Activated CD4-positive, alpha-beta T cell treated with anti-CD3 and anti-CD28 coated beads, Interleukin-2, amount 50 U/mL, for 24 hours (primary cell): ENCODE results near the gene MAGOH.

Experiments used
- DNase-seq, 2 donors: peaks; one replicate each; pipeline ENCODE4 v3.0.0-alpha.2; 2020; ENCODE audit warnings: low read depth in 1 of 2, low spot score in 1 of 2

Gene MAGOH

DNA sequence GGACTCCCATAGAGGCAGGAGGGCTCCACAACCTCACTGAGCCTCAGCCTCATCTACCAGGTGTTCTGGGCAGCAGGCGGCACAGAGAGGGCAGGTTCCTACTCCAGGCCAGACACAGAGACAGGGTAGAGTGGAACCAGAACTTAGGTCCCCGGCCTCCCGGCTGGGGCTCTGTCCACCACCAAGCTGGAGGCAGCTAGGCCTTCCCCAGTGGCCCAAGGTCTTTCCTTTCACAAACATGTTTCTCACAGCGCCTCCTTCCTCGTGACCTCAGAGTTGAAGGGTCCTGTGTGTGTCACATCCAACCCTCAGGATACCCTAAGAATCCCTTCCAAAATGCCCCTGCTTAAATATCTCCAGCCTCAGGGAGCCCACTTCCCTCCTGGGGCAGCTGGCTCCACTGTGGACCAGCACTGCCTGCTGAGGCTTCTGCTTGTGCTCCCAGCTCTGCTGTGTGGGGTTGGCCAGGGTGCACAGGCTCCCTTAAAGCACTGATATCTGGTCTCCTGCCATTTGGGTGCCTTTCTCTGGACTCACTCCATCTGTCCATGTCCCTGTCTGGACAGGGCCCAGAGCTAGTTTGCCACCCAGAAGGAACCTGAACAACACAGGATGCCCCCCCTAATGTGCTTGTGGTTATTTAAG lies 33.2 kb upstream of the MAGOH start:
- DNase-seq, result no peak

DNA sequence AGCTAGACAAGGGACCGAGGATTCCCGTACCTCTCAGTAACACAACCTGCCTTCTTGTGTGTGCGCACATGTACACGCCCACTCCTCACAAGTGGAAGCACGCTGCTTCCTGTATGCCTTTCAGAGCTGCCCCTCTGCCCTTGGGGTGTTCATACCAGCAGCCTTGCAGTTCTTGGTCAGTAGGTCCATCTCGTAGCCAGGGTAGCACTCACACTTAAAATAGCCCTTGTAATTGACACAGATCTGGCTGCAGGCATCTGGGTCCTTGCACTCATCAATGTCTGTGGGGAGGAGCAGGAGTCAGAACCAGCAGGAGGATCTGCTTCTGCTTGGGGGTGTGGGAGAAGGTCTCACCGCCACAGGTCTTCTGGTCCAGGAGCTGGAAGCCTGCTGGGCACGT lies 32.6 kb upstream of the MAGOH start:
- no peak for DNase-seq

DNA sequence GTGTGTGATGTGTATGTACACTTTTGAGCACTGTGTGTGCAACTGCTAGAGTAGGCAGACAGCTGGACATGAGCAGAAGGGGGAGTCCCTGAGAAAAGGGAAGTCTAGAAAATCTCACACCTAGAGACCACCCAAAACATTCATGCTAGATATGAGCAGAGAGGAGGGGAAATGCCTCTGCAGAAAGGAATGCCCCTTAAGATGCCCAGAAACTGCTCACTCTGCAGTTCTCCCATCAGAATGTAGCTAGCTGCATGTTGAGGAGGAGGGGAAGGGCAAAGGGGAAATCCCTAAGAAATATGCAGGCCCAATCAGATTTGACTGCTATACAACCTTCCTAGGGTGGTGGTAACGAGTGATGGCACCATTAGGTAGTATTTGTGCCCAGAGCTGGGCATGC lies 31.8 kb upstream of the MAGOH start:
- no peak for DNase-seq

DNA sequence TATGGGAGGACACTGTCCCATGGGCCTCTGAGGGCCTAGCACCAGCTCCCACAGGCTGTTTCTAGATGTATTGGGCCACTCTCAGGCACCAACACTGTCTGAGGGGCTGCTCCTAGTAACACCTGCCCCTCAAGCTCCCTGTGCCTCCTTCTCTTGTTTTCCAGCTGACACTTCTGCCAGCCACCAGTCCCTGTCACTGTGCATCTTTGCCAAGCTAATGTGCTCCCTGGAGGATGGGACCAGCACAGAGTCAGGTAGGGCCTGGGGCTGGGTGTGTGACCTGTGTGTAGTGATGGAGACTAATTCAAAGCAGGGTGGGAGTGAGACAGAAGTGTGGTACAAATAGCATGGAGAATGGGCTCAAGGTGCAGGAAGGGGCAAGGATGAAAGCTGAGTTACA lies 29.4 kb upstream of the MAGOH start:
- DNase-seq, result no peak

DNA sequence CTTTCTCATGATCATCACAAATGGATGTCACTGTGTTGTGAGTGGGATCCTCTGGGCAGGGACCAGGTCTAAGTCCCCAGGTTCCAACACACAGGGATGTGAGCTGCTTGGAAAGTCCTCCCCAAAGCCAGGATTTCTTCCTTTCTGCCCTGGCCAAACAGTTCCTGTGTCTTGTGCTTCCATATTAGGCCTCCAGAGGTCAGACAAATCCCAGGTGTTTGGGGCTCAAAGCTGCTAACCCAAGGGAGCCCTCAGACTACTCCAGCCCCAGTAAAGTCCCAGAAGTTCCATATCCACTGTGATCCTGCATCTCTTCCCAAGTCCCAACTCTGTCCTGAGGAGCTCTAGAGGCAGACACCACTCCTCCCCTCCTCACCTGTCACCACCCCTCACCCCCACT lies 27.7 kb upstream of the MAGOH start:
- DNase-seq, result no peak

DNA sequence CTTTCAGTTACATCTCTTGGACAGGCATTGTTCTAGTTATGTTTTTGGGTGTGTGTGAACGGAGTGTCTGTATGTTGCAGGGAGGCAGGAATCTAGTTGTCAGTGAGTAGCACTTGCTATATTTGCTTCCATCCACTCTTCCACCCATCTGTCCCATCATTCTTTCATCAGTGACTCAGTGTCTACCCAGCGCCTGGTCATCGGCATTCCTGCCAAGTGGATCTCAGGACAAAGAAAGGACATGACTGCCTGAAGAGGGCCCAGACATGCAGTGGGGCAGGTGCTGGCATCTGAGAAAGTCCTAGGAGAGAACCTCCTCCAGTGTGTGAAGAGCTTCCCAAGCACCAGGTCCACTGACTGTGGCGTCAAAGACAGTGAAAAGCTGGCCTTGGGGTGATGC lies 27.3 kb upstream of the MAGOH start:
- DNase-seq, result no peak

DNA sequence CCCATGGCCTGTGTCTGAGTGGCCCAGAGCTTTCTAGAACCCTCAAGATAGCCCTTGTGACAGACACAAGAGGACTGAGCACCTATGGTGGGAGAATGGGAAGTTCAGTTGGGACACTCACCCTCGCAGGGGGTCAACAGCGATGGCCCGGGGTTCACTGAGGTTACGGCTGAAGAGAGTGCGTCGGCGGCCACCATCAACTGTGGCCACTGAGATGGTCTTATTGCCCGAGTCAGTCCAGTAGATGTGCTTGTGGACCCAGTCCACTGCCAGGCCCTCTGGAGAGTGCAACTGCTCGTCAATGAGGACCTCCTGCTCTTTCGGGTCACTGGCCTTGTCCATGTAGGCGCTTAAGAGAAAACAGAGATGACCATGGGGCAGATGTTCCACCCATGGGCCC lies 25.7 kb upstream of the MAGOH start:
- no peak for DNase-seq

DNA sequence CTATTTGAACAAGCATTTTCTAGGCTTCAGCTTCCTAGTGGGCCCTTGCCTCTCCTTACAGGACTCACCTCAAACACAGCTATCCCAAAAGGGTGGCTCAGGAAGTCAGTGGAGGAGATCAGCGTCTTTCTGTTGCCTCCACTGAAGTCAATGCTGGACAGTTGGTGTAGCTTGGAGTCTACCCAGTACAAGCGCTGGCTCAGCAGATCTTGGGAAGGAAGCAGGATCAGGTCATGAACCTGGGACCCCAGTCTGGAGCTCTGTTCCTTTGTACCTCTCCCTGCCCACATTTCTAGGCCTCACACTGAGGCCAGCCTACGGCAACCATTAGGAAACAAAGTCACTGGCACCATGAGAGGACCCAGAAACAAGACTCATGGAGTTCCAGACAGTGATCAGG lies 23.7 kb upstream of the MAGOH start:
- no peak for DNase-seq

DNA sequence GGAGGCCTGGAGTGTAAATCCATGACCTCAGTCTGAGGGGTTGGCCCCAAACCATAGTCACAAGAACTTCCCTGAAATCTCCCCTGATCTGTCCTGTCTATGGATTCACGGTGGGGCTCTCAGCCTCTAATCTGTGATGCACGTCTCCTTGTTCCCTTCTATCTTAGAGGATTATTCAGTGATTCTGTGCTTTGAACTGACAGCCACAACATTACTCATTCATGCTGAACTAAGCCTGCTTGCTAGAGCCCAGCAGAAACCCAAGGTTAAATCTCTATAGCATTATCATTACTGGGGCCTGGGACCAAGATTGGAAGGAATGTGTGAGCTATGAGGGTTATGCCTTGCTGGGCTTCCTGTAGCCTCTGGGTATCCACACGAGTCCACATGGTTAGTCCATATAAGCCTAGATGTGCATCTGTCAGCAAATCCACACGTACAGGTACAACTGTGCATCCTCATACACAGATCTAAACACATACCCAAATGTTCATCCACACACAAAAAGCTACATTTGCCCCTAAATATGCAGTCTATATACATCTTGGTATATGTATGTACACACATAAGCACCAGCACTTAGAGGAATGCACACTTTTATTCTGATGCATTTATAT lies 22.4 kb upstream of the MAGOH start:
- DNase-seq, result no peak

DNA sequence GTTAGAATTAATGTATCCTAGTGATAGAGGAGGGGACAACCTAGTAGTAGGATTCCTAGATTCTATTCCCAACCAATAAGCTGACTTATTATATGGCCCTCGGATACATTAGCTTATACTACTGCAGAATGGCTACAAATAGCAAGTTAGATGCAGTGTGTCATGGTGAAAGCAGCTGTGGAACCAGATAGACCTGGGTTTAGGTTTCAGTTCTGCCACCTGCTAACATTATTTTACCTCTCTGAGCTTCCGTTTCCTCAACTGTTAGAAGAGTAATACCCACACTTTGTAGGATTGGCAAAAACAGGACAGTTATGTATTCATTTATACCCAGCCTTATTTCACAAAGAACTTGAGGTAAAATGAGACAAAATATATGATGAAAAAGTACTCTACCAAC lies 21.6 kb upstream of the MAGOH start:
- DNase-seq, result no peak

DNA sequence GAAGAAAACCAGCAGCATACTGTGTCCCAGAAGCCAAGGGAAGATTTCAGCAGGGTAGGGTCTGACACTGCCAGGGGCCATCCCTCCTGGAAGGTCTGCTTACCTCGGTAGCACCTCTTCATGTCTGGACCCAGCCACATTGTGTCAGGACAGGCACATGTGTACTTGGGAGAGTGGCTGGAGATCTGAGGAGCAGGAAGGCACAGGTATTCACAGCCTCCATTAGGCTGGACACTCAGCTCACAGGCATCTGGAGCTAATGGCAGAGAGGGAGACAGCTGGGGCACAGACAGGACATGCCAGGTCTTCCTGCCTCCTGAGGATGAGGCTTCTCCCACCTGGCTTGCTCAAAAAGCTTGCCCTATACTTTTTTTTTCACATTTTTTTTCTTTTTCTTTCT lies 19.9 kb upstream of the MAGOH start:
- no peak for DNase-seq

DNA sequence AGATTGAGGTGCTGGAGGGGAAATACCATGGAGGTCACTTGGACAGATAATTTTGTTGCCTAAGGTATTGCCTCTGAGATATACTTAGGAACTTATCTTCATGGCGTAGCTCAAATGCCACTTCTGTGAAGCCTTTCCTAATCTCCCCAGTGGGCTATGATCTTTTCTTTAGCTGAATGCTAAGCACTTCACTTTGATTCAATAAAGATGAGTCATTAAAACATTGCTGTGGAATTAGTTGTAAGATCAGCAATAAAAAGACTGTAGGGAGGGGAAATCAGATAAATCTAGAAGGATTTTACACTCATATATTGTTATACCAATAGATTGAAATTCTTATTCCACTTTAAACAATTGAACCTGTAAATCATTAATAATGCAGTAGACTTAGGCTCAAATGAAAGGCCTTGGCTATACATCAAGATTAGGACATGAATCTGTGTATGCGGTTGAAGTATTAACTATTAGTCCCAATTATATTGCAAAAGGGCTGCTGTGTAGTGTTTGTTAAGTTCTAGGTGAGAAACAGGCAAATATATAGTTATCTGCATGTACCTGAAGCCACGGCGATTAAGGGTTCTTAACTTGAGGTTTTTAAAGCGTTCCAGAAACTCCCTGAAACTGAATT lies 19.2 kb upstream of the MAGOH start:
- DNase-seq, result no peak

DNA sequence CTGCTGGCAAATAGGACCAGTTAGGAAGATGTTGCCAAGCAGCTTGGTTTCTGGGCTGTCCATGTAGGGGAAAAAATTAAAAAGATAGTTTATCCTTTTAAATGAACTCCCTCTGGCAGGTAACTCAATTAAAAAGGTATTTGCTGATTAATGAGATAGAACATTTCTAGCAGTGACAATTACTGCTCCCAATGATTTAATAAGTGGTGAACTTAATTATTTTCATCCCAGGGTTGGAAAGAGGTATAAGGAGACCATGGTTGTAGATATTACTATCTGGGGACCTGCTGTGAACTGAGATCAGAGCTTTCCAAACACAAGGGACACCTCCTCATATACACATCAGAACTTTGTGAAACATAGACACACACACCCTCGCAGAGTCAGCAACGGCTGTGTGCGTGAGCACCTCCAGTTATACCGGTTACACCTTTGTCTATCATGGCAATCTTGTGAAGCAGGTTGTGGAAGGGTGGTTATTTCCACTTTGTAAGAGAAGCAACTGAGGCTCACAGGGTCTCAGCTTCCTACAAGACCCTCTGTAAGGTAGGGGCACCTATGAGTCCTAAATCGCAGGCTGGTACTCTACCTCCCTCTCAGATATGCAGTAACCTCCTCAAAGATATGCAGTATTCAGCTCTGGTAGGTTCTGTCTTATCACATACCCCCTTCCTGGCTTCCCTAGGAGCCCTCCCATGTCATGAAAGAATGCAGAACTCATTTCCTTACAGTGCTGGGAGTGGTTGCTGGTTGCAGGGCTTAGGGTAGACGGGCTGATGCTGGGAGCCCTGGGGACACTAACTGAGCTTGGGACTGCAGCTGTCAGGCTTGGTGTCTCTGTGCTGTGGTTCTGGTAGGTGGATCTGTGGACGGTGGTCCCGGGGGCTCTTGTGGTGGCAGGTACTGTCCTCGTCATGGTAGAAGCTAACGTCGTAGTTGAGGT lies 18.5 kb upstream of the MAGOH start:
- no peak for DNase-seq

DNA sequence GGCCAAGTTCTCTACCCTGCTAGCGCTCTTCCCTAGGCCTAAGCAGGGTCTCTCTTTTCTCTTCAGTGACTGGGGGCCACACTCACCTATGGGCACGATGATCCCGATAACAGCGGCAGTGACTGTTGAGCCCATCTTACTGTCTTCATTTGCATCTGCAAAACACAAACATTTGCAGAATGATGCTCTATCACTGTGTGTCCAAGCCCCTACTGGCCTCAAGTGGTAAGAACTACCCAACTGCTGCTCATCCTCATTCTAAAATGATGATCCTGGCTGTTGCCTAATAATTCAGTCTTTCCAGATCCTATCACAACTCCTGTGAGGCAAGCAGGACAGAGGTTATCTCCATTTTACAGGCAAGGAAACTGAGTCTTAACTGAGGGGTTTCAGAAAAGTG lies 16.7 kb upstream of the MAGOH start:
- no peak for DNase-seq

DNA sequence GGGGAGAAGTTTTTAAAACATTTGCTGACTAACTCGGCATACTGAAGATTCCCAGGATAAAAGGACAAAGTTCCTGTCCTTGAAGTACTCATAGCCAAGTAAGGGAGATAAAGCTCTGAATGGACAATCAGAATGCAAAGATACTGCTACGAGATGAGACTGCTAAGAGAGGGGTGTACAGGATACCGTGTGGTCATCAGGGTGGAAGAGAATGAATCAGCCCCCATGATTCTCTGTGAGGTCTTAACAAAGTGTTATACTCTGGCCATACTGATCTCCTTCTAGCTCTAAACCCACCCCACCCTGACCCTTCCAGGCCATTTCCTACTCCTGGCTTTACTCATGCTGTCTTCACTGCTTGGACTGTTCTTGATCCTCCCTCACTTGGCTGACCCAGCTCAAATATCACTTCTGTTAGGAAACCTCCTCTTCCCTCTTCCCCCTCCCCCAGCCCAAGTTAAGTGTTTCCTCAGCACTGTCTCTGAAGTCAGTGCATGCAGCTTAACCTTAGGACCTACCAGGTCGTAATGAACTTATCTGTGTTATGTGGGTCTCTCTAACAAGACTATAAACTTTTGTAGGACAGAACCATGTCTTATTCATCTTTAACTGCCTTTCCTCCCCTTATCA lies 15.8 kb upstream of the MAGOH start:
- no peak for DNase-seq

DNA sequence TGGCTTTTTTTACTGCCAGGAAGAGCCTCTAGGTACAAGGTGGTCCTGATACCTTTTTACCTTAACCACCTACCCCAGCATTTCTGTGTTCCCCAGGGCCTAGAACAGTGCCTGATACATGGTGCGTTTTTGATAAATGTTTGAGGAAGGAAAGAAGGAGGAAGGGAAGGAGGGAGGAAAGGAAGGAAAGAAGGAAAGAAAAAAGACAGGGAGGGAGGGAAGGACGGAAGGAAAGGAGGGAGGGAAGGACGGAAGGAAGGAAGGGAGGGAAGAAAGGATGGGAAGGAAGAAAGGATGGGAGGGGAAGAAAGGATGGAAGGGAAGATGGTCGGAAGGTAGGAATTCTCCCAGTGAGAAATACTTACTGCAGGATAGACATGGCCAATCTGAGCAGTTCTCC lies 12.0 kb upstream of the MAGOH start:
- DNase-seq, result no peak

DNA sequence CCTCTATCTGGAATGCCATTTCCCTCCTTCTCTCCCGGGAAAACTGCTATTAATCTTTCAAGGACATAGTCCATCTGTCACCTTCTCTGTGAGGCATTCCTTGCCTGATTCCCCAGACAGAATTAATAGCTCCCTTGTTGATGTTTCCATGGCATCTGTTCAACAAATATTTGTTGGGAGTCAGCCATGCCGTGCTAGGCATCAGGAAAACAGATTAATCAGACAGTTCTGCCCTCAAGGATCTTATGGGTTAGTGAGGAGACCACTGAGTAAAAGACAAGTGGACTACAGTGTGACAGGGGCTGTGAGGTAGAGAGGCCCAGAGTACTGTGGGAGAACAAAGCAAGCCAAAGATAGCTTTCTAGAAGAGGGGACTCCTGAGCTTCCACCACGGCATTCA lies 11.4 kb upstream of the MAGOH start:
- DNase-seq, result no peak

DNA sequence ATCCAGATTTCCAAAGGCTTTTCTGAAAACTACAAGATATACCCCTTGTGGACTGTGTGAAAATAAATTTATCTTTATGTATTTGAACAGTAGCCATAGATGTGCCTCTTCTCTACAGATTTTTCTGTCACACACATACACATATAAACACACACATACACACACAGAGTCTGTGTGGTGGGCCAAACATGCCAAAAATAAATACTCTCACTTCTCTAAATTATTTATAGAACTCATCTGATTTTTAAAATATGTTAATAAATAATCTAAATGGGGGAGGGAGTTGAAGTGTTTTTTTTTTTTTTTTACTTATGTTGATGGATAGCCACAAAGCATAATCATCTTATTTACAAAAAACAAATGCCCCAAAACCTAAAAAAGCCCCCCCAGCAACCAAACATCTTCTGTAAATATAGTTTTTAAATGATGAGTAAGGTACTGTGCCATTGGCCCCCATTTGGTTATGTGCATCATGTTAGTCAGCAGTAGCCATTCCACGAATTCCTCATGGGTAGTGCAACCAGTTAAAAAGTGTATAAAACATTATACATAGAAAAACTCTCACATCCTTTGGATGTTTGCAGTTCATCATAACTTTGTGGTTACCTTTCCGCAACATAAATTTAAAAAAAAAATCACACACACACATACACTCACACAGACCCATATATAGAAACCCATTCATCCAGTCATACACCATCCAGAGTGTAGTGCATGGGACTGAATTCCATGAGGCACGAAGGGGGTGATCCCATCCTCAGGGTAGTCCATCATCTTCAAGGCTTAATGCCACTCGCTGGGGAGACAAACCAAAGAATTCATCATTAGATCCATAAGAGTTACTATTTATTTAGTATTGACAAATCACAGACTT lies 8.2 kb upstream of the MAGOH start:
- DNase-seq, result no peak

DNA sequence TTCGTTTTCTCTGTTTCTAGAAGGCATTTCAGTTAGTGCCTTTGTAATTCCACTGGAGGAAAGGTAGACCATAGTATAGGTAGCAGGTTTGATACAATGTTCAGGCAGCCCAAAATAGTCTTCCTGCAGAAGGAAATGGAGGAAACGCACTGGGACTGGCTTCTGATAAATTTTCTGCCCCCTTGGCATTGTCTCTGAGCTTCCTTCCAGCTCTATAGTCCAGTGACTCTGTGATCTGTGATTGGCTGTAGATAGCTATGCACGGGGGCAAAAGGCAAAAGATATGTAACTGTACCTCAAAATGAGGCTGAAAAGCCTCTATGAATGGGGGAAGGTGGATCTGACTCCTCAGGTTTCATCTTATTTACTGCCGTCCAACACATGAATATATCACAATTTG lies 5.8 kb upstream of the MAGOH start:
- DNase-seq, result no peak

DNA sequence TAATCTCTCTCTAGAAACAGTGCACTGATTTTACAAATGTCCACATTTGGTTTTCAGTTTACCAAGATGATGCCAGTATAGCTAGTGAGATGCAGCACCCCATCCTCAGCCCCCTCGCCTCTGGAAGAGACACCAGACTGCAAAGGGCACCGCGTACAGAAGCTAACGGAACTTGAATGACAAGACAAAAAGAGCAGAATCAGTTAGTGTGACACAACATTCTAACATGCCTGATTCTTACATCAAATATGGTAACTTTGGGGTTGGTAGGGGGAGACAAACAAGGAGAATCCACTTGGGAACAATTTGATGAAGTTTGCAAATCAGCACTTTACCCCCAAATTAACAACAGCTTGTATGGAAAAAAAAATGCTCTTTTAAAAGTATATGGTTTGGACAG lies 4.1 kb upstream of the MAGOH start:
- DNase-seq, result no peak
